Head of caudate nucleus (tissue), 42 donors: ENCODE results near the gene CD200.

ENCODE experiments used
- DNase-seq, 42 donors: peaks; one replicate each; pipeline versions ENCODE4 v3.0.0 to v3.0.0-alpha.2; 2020 to 2021; ENCODE audit warnings: mixed read lengths in 7 of 42
- intact Hi-C: fragments of 100-400 bp; cut with DNase I; formaldehyde crosslinking; loops from one replicate; pipeline ENCODE4 v1.15.0; 2022

CD200 gene

DNA sequence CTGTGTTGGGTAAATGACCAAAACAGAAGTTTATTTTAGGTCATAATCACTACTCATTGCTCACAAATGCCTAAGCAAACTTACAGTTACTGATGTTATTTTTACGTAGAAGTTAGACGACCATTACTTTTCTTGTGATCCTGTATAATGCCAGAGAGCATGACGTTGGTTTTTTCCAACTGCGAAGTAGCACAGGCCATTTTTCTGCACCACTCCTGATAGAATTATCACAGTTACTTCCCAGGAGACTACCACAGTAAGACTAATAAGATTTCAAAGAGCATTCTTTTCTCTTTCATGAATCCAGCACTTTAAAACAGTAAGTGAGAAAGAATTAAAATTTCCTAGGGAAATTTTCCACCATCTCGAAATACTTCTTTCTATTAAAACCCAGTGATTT lies 19.8 kb downstream of the CD200 start:
- intact Hi-C loops = no loop called here
- DNase-seq = no peak

DNA sequence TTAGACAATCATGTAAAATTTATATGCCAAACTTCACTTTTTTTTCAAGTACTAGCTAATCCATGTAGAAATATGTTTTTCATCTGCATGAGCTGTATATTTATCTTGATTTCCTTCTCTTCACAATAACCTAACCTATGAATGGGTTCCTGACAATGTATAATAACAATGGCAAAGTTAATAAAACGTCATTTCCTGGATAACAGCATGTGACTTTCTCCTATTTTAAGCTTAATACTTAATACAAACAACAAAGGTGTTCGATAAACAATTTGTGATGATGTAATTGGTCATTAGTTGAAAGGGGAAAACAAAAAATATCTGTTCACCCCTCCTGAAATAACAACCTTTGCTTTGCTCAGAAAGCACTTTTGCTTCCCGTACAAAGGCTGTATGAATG lies 20.4 kb downstream of the CD200 start:
- no peak for DNase-seq
- intact Hi-C loops = no loop called here

DNA sequence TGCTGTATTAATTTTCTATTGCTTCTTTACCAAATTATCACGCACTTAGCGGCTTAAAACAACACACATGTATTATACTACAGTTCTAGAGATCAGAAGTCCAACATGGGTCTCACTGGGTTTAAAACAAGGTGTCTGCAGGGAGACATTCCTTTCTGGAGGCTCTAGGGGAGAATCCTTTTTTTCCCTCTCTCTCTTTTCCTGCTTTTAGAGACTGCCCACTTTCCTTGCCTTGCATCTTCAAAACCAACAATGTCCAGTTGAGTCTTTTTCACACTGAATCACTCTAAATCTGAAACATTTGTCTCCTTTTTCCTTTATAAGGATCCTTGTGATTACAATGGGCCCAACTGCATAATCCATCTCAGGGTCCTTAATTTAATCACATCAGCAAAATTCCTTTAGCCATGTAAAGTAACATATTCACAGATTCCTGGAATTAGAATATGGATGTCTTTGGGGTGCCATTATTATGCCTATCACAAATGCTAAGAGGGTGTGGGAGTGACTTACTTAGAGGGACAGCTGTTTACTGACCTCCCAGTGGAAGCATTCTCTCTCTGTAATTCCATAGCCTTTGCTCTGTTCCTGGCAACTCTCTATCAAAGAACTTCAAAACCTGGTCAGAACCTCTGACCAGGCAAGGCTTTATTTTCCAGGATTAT lies 21.8 kb downstream of the CD200 start:
- no peak for DNase-seq
- intact Hi-C loops = no loop called here

DNA sequence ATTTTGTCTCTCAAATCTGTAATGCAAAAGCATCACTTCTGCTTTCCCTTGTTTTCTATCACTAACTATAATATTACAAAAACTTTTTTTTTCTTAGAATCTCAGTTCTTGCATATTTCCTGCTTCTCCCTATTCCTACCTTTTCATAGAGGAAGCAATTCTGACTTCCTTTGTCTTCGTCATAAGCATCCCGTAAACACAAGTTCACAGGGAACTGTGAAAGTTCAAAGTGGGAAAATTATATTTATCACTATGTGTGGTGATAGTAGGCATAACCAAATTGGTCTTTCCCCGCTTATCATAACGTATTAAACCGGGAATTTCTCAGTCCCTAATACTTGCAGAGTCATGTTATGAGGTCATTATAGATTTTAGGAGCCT lies 22.3 kb downstream of the CD200 start:
- intact Hi-C loops = no loop called here
- DNase-seq = no peak

DNA sequence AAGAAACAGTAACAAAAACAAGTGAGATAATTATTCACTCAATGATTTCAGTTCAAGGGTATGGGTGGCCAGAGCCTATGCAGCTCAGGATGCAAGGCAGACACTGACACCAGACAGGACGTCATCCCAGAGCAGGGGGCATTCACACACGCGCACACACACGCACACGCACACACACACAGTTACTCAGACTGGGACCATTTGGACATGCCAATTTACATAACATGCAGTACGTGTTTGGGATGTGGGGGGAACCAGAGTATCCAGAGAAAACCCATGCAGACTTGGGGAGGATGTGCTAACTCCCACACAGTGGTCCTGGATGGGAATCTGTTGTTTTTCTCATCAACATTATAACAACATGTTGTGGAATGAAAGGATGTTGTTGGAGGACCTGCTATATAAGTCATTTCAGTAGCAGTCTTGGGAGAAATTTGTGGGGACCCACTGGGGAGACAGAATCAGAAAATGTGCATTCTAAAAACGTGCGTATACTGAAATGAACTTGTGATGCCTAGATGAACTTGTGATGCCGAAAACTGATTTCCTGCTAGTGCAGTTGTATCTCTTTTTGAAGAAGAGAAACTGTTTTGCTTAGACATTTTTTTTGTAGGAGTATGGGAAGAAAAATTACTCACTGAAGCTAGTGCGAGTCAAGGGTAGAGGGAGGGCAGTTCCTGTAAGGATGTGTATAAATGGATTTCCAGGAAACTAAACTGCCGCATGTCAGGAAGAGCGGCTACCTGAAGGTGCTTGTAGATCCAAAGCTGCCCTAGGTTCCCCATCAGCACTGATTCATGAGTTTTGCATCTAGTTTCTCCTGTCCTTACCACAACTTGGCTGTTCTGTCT lies 25.2 kb downstream of the CD200 start:
- DNase-seq = no peak
- intact Hi-C loops = no loop called here

DNA sequence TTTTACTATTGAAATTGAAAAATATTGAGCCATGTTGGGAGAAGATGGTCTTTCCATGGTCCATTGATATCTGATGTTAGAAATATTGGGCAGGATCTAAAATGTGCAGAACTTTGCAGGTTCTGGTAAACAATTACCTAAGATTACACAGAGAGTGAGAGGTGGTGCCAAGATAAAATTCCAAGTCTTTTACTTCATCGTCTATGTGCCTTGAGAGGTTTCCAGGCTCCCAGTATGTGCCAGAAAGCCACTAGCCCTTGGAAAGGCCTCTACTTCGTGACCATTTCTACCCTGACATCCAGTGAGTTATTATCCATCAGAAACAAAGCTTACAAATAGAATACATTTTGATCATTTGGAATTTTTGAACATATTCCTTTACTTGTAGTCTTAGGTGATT lies 27.6 kb downstream of the CD200 start:
- no peak for DNase-seq

DNA sequence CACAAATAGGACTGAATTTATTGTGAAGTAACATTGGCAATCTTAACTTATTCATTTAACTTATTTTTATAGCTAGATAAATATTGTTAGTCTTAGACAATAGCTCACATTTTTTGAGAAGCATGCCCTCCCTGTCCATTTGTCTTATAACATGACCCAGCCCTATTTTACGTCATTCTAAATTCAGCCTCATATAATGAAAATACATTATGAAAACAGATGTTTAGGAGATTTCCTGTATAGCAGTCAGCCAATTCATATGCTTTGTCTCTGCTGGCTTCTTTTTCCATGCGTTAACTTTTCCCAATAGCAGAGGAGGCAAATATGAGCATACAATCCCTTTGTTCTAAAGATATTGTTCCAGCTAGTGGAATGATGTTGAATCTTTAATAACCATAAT lies 29.3 kb downstream of the CD200 start:
- no peak for DNase-seq
- intact Hi-C loops = no loop called here

More for the DNA sequence above, 27.6 kb downstream of the CD200 start:
- intact Hi-C loops = no loop called here

DNA sequence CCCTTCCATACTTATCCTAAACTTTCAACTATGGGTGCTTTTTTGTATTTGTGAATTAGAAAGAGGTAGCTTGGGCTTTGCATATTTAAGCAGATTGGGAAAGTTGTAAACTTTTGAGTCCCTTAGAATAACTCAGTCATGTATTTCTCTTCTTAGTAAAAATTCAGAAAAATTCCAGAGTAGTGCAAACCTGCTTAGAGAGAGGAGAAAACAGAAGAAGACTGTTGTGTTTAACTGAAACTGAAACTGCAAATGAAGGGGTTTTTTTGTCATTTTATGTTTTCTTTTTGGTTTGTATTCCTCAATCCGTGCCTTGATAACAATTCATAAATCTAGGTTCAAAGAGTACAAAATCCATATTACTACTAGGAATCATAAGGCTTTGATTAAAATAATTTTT lies 31.3 kb downstream of the CD200 start:
- no peak for DNase-seq
- intact Hi-C loops = no loop called here

DNA sequence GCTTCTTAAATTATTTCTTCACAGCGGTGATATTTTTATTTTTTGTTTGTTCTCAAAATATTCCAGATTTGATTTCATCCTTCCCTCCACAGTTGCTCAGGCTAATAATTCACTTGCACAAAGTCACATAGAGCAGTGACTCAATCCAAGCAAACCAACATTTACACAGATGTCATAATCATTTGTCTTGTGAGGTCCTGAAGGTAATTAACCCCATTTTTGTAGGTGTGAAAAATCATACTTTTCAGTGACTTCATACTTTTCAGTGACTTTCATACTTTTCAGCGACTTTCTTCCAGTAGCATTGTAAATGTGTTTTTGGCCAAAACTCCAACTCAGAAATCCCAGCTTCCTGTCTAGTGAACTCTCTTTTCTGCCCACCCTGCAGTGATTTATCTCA lies 32.1 kb downstream of the CD200 start:
- intact Hi-C loops = no loop called here
- no peak for DNase-seq

DNA sequence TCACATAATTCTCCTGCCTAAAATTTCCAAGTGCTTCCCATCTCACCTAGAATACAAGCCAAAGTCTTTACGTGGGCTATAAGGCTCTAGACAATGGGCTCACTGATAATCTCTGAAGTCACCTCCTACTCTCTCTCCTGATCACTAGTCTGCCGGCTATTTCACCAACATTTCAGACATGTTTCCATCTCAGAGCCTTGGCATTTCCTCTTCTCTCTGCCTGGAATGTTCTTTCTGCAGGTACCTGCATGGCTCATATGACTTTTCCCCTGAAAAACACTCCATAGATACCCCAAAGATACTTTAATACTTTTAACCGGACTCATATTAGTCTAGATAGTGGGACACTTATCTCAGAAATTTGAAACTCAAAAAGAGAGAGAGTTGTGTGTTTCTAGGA lies 32.7 kb downstream of the CD200 start:
- no peak for DNase-seq
- intact Hi-C loops = no loop called here

DNA sequence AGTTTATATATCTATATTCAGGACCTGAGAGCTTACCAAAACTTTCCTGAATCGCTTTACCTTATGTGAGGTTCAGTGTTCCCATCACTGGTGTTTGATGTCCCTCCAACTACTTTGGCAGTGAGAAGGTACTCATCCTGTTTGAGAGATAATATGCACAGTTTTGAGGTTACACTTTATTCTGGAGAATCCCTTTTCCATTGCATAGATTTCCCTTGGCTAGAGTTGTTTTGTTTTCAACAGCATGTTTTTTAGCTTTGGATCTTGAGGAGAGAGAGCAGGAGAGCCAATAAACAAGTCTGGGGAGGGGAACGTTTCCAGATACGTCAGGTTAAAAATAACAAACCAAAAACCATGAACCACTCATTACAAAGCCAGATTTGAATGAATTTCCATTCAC lies 33.6 kb downstream of the CD200 start:
- DNase-seq = no peak

DNA sequence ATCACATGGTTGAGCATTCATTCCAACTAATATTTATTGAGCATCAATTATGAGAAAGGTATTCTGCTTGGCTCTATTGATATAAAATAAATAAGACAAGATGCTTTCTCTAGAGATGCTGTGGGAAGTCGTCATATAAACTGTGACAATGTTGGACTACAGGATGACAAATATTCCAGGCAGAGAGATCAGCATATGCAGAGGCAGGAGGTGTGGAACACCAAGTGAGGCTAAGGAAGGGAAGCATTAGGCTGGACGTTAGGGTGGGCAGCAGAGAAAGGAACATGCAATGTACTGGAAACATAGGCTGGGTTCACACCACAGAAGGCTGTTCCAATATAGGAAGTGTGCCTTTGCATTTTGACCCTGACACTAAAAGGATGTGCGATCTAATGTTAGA lies 38.6 kb downstream of the CD200 start:
- DNase-seq = no peak
- intact Hi-C loops = no loop called here

More for the DNA sequence above, 33.6 kb downstream of the CD200 start:
- intact Hi-C loops = no loop called here

DNA sequence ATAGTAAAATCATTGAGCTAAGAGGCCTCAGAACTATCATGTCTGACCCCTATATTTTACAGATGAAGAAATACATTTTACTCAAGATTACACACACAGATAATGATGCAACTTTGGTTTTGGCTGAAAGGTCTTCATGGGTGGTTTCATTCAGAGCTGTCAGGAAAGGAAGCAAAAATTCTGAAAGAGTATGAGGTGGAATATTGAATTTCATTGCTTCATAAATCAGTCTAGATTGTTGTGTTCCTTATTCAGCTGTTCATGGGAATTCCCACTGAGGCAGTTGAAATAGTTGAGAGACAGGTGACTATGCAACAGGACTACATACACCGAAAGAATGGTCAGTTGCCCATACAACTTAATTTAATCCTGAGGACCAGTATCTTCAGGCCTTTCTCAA lies 39.4 kb downstream of the CD200 start:
- DNase-seq = no peak
- intact Hi-C loops = no loop called here

DNA sequence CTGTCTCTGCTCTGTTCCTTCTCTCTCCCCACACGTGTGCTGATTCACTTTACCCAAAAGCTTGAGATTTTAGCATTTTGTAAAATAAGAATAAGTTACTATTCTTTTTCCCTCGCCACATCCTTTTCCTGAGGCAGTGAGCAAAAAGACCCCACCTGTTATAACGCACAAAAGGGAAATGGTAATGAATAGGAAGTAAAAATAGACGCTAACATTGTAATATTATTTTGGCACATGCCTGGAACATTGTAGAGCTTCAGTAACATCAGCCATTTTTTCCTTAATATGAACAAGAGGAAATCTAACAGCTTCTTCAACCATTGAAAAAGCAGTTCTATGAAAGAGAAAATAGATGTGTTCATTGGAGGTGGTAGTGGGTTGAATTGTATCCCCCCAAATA lies 40.5 kb downstream of the CD200 start:
- intact Hi-C loops = no loop called here

DNA sequence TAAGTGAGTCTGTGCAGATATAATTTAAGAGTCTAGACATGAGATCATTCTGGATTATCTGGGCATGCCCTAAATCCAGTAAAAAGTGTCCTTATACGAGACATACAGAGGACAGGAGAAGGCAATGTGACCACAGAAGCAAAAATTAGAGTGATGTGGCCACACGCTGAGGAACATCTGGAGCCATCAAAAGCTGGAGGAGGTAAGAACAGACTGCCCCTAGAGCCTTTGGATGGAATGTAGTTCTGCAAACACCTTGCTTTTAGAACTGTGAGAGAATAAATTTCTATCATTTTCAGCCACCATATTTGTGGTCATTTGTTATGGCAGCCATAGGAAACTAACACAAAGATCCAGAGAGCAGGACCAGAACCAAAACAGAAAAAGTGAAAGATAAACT lies 41.0 kb downstream of the CD200 start:
- intact Hi-C loops = no loop called here
- no peak for DNase-seq

More for the DNA sequence above, 40.5 kb downstream of the CD200 start:
- DNase-seq = no peak

DNA sequence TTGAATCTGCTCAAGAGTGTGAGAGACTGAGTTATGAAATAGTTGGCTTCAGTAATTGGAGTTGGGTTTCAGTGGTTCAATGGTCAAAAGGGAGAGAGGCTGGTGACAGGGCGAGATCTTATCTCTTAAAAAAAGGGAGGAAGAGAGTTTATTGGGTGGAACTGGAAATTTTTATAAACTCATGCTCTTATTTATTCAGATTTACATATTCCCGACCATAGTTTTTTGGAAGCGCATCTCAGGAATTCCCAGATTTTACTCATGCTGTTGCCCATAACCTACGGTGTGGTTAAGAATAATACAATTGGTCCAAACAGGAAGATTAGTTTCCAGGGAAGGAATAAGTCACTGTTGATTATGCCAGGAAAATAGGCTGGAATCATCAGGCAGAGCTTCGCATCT lies 41.4 kb downstream of the CD200 start:
- no peak for DNase-seq
- intact Hi-C loops = no loop called here

DNA sequence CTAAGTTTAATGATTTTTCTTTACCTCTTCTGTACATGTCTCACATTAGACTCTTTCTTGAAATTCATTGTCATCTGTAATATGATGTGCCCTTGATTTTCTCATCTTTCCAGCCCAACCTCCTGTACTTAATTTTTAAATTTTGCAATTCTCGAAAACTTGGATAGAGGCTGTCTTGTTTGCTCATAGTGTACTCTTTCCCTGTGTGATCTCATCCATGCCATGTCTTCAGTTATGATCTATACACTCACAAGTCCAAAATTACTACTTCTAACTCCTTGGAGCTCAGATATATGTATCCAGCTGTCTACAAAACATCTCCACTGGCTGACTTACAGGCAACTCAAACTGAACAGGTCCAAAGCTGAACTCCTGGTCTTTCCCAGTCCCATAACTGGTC lies 42.2 kb downstream of the CD200 start:
- intact Hi-C loops = no loop called here
- DNase-seq = no peak

DNA sequence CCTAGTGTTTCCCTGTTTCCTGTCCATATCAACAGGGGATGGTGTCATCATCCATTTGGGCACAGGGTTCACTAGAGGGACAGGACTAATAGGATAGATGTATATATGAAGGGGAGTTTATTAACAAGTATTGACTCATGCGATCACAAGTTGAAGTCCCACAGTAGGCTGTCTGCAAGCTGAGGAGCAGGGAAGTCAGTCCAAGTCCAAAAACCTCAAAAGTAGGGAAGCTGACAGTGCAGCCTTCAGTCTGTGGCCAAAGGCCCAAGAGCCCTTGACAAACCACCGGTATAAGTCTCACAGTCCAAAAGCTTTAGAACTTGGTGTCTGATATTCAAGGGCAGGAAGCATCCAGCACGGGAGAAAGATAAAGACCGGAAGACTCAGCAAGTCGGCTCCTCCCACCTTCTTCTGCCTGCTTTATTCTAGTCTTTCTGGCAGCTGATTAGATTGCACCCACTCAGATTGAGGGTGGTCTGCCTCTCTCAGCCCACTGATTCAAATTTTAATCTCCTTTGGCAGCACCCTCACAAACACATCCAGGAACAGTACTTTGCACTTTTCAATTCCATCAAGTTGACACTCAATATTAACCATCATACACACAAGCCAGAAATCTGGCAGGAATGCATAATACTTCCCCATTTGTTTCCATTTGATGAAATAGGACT lies 43.4 kb downstream of the CD200 start:
- intact Hi-C loops = no loop called here
- peak in 1 of 42 donors; percentile 2 for DNase-seq

DNA sequence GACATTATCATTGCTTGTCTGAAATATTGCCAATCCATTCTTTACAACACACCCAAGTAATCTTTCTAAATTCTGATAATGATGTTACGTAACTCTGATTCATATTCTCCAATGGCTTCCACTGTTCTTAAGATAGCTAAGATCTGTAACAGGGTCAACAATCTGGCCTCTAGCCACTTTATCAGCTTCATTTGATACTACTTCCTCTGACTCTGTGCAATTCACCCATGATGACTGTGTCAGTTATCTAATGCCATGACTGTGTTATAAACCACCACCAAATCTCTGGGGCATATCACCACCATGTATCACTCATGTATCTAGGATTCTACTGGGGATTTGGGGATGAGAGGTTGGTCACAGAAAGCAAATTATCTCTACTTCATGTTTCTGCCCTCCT lies 44.0 kb downstream of the CD200 start:
- intact Hi-C loops = no loop called here
- no peak for DNase-seq

DNA sequence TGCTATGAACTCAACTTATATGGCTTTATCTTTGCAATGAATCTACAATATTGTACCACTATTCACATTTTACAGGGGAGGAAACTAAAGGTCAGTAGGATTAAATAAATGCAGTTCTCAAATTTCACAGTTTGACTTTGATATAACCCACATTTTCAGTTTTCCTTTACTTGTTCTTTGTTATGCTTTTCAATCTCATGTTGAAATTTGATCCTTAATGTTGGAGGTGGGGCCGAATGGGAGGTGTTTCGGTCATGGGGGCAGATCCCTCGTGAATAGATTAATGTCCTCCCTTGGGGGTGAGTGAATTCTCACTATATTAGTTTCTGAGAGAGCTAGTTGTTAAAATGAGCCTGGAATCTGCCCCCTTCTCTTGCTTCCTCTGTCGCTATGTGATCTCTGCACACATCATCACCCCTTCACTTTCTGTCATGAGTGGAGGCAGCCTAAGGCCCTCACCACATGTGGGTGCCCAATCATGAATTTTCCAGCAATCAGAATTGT lies 44.7 kb downstream of the CD200 start:
- intact Hi-C loops = no loop called here
- DNase-seq = no peak
